Muscle layer of colon (tissue), 2 donors: ENCODE results near the gene ZNF281.

Source experiments
- H3K27ac ChIP-seq: one replicate; pipeline ENCODE4 v1.7.0; 2013; ENCODE audit warnings: low read depth, mild to moderate bottlenecking, low read length, moderate library complexity
- H3K27me3 ChIP-seq, 2 donors: one replicate each; pipeline ENCODE4 v1.7.0; 2013; ENCODE audit warnings: low read length in 2 of 2, mild to moderate bottlenecking in 2 of 2; ENCODE audit not compliant: insufficient read depth in 2 of 2, control insufficient read depth in 1 of 2
- H3K36me3 ChIP-seq: one replicate; pipeline ENCODE4 v1.7.0; 2013; ENCODE audit warnings: mild to moderate bottlenecking, low read length; ENCODE audit not compliant: insufficient read depth
- H3K4me1 ChIP-seq: one replicate; pipeline ENCODE4 v1.7.0; 2013; ENCODE audit warnings: mild to moderate bottlenecking, low read length; ENCODE audit not compliant: insufficient read depth
- H3K4me3 ChIP-seq, 2 donors: one replicate each; pipeline ENCODE4 v1.7.0; 2013; ENCODE audit warnings: low read length in 2 of 2, low read depth in 1 of 2, mild to moderate bottlenecking in 1 of 2, moderate library complexity in 1 of 2
- H3K9ac ChIP-seq: one replicate; pipeline ENCODE4 v1.7.0; 2013; ENCODE audit warnings: low read length
- H3K9me3 ChIP-seq: one replicate; pipeline ENCODE4 v1.7.0; 2013; ENCODE audit warnings: mild to moderate bottlenecking, low read length
- donor health status: abdominal sarcoma.
- donor health status: Adenocarcinoma of cecum.

Gene ZNF281

GRCh38 chr1:200381256-200381984, 28.4 kb downstream of the ZNF281 start:
- H3K9ac ChIP-seq, result no peak overlapping the region
- peaks cover 5% of the 10 kb centered on the region for H3K4me1 ChIP-seq
- no peak overlapping the region for H3K27ac ChIP-seq
- no peaks in the 10 kb centered on the region for H3K27me3 ChIP-seq
- H3K4me3 ChIP-seq, result no peak overlapping the region
- no peaks in the 10 kb centered on the region for H3K36me3 ChIP-seq
- H3K9me3 ChIP-seq, result no peaks in the 10 kb centered on the region

GRCh38 chr1:200380589-200381021, 29.2 kb downstream of the ZNF281 start:
- no peaks in the 10 kb centered on the region for H3K36me3 ChIP-seq
- no peak overlapping the region for H3K9ac ChIP-seq
- H3K27me3 ChIP-seq, result no peaks in the 10 kb centered on the region
- H3K27ac ChIP-seq, result no peak overlapping the region
- no peaks in the 10 kb centered on the region for H3K9me3 ChIP-seq
- H3K4me3 ChIP-seq, result no peak overlapping the region
- peaks cover 5% of the 10 kb centered on the region for H3K4me1 ChIP-seq

GRCh38 chr1:200379940-200380588, 29.8 kb downstream of the ZNF281 start:
- Histone ChIP-seq H3K27me3 (no peaks in the 10 kb centered on the region), H3K4me1 (peaks cover 5% of the 10 kb centered on the region), H3K9me3 (no peaks in the 10 kb centered on the region), H3K27ac (no peak overlapping the region), H3K36me3 (no peaks in the 10 kb centered on the region), H3K9ac (no peak overlapping the region), H3K4me3 (no peak overlapping the region)

- Histone ChIP-seq H3K4me1 (peaks cover 5% of the 10 kb centered on the region), H3K36me3 (no peaks in the 10 kb centered on the region), H3K27ac (no peak overlapping the region), H3K27me3 (no peaks in the 10 kb centered on the region), H3K4me3 (no peak overlapping the region), H3K9ac (no peak overlapping the region), H3K9me3 (no peaks in the 10 kb centered on the region)
These were observed 30.4 kb downstream of the ZNF281 start for GRCh38 chr1:200379432-200379757.

GRCh38 chr1:200378096-200378495, 31.7 kb downstream of the ZNF281 start:
- no peaks in the 10 kb centered on the region for H3K27me3 ChIP-seq
- H3K9ac ChIP-seq, result no peak overlapping the region
- no peaks in the 10 kb centered on the region for H3K36me3 ChIP-seq
- no peak overlapping the region for H3K27ac ChIP-seq
- no peak overlapping the region for H3K4me3 ChIP-seq
- H3K9me3 ChIP-seq, result no peaks in the 10 kb centered on the region
- H3K4me1 ChIP-seq, result peaks cover 5% of the 10 kb centered on the region

- Histone ChIP-seq H3K9me3 (no peaks in the 10 kb centered on the region), H3K27me3 (no peaks in the 10 kb centered on the region), H3K9ac (no peak overlapping the region), H3K27ac (no peak overlapping the region), H3K36me3 (no peaks in the 10 kb centered on the region), H3K4me1 (peaks cover 5% of the 10 kb centered on the region), H3K4me3 (no peak overlapping the region)
These were observed 33.3 kb downstream of the ZNF281 start for GRCh38 chr1:200376528-200376927.

- no peaks in the 10 kb centered on the region for H3K9me3 ChIP-seq
- H3K4me3 ChIP-seq, result no peak overlapping the region
- peaks cover 5% of the 10 kb centered on the region for H3K4me1 ChIP-seq
- no peak overlapping the region for H3K9ac ChIP-seq
- H3K36me3 ChIP-seq, result no peaks in the 10 kb centered on the region
- no peak overlapping the region for H3K27ac ChIP-seq
- no peaks in the 10 kb centered on the region for H3K27me3 ChIP-seq
These were observed 35.1 kb downstream of the ZNF281 start for GRCh38 chr1:200374569-200375295.

GRCh38 chr1:200373811-200374231, 36.0 kb downstream of the ZNF281 start:
- Histone ChIP-seq H3K36me3 (no peaks in the 10 kb centered on the region), H3K27ac (no peak overlapping the region), H3K27me3 (no peaks in the 10 kb centered on the region), H3K4me1 (no peaks in the 10 kb centered on the region), H3K9me3 (no peaks in the 10 kb centered on the region), H3K9ac (no peak overlapping the region), H3K4me3 (no peak overlapping the region)

- Histone ChIP-seq H3K4me1 (no peaks in the 10 kb centered on the region), H3K4me3 (no peak overlapping the region), H3K36me3 (no peaks in the 10 kb centered on the region), H3K27ac (no peak overlapping the region), H3K9ac (no peak overlapping the region), H3K27me3 (no peaks in the 10 kb centered on the region), H3K9me3 (no peaks in the 10 kb centered on the region)
These were observed 37.0 kb downstream of the ZNF281 start for GRCh38 chr1:200372885-200373181.

GRCh38 chr1:200372095-200372884, 37.5 kb downstream of the ZNF281 start:
- H3K9ac ChIP-seq, result no peak overlapping the region

GRCh38 chr1:200369706-200370105, 40.1 kb downstream of the ZNF281 start:
- H3K4me1 ChIP-seq, result no peaks in the 10 kb centered on the region
- no peaks in the 10 kb centered on the region for H3K36me3 ChIP-seq
- H3K4me3 ChIP-seq, result no peak overlapping the region
- no peaks in the 10 kb centered on the region for H3K9me3 ChIP-seq
- no peak overlapping the region for H3K9ac ChIP-seq
- no peaks in the 10 kb centered on the region for H3K27me3 ChIP-seq
- no peak overlapping the region for H3K27ac ChIP-seq

More at GRCh38 chr1:200372095-200372884, 37.5 kb downstream of the ZNF281 start:
- Histone ChIP-seq H3K27me3 (no peaks in the 10 kb centered on the region), H3K9me3 (no peaks in the 10 kb centered on the region), H3K27ac (no peak overlapping the region), H3K4me1 (no peaks in the 10 kb centered on the region), H3K4me3 (no peak overlapping the region), H3K36me3 (no peaks in the 10 kb centered on the region)
